GM12864 (cell line): ENCODE measurements around the gene IL12A.

ENCODE experiments used
- DNase-seq: peaks from one replicate; pipeline ENCODE4 v3.0.0-alpha.2; 2011; ENCODE audit warnings: low read depth
- H3K4me3 ChIP-seq: 2 replicates; pipeline ENCODE4 v1.5.1; 2011; ENCODE audit warnings: mild to moderate bottlenecking, low read depth, low read length, control low read depth
- CTCF ChIP-seq: IDR thresholded peaks from 2 replicates; pipeline ENCODE4 v1.5.1; 2011; ENCODE audit warnings: low read depth, mild to moderate bottlenecking, moderate library complexity, low read length, control low read depth, inconsistent platforms; ENCODE audit errors: missing control alignments

The IL12A gene

GRCh38 chr3:159988617-159989271 lies at the start of gene IL12A:
TSS of gene IL12A (plus strand) at chr3:159988835.
- H3K4me3 ChIP-seq = peak within 1 kb of the TSS; percentile 82
- peak; percentile 92 for TF ChIP-seq CTCF
- peak; percentile 71 for DNase-seq

DNA sequence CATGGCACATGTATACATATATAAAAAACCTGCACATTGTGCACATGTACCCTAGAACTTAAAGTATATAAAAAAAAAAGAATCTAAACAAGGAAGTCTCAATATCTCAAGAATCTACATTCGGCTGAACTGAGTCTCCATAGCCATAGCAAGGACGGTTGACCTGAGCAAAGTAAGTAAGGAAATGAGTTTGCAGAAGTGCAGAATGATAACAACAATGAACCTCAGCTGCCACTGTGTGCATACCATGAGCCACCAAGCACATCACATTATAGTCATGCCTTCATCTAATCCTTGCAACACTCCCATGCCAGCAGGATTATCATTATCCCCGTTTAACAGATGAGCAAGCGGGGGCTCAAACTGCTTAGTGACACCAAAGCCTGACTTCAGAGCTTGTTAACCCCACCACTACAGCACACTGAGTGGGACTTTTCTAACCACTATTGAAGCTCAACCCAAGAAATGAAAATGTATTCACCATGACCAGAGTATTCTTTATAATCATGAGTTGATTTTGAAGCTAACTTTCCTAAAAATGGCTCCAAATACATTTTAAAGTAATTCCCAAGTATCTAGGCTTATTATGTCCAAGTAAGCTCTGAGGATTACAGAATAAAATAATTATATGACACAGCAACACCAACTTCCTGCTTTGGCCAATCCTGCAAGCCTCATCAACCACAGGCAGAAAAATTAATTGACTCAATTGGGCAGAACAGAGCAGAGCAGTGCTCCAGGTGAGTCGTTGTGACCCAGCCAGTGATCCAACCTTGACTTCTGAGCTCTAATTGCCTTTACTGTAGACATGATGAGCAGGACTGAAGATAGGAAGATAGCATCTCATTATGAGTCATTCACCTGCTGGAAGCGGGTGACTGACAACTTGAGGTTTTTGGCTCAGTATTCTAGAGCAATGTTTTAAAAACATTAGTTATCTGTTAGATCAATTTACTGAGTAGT lies 47.3 kb upstream of the IL12A start:
- no peak for TF ChIP-seq CTCF
- DNase-seq = no peak
- no peak overlapping the region for H3K4me3 ChIP-seq

DNA sequence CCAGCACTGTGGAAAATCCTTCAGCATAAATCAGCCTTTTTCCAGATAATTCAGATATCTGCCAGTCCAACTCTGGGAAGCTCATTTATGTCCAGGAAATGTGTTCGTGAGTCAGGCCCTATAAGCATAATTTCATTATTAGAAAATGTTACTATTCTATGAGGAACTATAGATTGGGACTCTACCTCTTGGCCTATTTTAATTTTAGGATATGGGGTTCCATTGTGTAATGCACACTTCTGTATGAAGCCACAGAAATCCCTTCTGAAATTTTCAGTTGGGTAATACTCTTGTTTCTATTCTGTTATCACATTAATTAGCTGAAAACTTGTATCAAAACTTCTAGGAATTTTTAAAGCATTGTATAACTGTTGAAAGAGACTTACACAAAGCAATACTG lies 43.9 kb upstream of the IL12A start:
- TF ChIP-seq CTCF = no peak
- no peak for DNase-seq
- no peak overlapping the region for H3K4me3 ChIP-seq

DNA sequence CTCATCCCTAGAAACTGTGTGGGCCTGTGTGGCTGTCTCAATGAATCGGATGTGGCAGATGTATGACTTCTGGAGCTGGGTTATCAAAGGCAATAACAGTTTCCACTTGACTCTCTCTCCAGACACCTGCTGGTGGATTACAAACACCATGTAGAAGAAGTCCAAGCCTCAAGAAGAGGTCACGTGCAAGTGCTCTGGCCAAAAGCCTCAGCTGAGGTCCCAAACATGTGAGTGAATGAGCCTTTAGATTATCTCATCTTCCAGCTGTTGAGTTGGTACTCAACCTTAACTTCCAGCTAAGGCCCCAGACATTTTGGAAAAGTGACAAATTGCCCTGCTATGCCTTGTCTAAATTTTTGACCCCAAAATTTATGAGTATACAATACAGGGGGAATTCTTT lies 42.7 kb upstream of the IL12A start:
- no peak for DNase-seq
- TF ChIP-seq CTCF = no peak
- H3K4me3 ChIP-seq = no peak overlapping the region

DNA sequence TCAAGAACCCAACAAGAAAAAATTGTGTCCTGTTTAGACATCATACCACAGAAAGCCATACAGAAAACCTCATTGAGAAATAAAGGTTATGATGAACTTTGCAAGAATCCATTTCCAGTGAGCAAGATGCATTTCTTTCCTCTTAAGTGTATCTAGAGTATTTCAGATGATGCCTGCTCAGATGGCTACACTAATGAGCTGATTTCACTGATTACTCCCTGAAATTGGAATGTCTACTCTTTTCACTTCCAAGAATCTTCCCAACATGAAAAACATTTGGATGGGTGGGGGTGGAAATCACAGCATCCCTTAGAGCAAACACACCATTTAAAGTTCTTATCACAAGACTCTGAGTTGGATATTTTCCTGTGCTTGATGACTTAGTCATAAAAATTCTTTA lies 41.4 kb upstream of the IL12A start:
- H3K4me3 ChIP-seq = no peak overlapping the region
- TF ChIP-seq CTCF = no peak
- no peak for DNase-seq

DNA sequence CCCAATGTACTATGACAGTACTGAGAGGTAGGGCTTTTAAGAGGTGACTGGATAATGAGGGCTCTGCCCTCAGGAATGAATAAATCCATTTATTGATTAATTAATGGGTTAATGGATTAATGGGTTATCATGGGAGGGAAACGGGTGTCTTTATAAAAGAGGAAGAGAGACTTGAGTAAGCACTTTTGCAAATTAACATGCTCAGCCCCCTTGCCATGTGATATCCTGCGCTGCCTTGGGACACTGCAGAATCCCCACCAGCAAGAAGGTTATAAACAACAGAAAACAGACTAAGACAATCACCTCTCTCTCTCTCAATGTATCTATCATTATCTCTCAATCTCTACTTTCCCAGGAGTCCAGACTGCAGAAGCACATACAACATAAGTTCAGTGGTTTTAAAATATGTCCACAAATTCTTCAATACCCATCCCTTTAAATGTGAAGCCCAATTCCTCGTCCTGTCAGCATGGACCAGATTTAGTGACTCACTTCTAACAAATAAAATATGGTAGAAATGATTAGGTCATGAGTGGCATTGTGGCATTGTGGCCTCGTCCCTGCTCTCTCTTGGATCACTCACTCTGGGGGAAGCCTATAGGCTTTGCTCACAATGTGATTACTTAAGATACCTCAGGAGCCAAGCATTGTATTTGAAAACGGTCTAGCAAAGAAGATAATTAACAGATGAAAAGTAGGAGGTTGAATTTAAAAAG lies 40.0 kb upstream of the IL12A start:
- no peak for TF ChIP-seq CTCF
- no peak for DNase-seq
- no peak overlapping the region for H3K4me3 ChIP-seq
